ENCODE results near the gene TC2N.
"Not testable (repeated sequence)": the region's sequence is repeated elsewhere in the genome, so short reads cannot be mapped to it uniquely, and the experiment has no call there.

TC2N gene

DNA sequence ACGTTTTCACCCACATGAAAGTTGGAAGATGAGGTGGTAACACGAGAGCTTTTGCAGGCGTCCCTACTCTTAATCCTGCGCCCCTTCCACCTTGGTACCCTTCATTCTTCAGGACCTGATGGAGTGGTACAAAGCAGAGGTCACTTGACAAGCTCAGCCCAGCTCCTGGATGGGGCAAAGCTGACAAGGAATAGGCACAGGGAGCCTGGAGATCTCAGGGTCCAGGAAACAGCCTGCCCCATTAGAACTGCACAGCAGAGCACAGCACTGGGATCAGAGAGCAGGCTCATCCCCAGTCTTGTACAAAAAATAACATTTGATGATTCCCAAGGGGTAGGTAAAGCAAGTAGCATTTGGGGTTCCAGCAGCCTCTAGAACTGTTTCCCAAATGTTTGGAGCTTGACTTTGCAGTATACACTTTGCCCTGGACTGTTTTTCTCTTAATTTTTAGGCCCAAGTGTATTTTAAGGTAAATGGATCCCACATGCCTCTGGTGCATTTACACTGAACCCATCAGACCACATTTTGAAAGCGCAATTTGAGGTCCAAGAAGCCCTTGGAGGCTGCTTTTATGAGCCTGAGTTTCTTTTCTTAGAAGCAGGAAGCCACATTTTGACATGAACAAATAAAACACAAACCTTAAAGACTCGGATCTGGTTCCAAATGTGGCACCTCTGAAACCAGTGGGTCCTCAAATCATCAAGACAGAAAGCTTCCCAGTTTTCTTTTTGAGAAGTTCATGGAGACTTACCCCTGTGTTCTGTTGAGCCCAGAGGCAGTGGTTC is 633 bp downstream of the TC2N start:
- no peak for DNase-seq

DNA sequence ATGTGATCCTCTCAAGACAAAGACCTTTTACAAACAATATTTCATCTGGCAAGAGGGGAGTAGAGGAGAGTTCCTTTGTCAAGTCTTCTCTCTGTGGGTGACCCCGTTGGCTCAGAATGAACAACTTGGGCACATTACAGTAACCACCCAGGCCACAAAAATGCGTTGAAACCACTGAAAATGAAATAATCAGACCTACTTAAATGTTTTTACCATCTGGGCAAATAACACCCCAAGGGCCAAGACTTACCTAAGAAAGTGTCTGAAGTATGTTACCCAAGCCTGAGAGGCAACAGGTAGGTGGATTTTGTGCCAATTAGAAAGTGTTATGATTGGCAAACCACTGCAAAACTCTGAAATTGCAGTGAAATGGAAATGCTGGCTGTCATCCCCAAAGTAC is 1.3 kb downstream of the TC2N start:
- DNase-seq = no peak

DNA sequence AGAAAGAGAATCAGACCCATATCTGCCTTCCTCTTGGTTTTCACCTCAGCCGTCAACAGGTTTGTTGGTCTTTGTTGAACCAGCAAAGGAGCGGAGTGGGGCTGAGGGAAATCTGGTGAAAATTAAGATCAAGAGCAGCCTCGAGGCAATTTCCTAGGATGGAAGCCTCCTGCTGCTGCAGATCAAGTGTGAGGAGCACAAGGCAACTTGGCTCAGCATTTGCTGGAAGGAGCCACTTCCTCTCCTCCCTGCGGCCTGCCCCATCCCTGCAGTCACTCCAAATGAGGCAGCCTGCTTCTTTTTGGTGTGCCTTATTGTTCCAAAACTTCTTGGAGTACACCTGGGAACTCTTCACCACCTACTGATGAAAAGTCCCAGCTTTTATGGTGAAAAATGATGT is 4.9 kb downstream of the TC2N start:
- no peak for DNase-seq

- DNase-seq = no peak
Observed at GRCh38 chr14:91861091-91861490, 6.2 kb downstream of the TC2N start.

GRCh38 chr14:91860238-91860637 is 7.1 kb downstream of the TC2N start:
- no peak for DNase-seq

DNA sequence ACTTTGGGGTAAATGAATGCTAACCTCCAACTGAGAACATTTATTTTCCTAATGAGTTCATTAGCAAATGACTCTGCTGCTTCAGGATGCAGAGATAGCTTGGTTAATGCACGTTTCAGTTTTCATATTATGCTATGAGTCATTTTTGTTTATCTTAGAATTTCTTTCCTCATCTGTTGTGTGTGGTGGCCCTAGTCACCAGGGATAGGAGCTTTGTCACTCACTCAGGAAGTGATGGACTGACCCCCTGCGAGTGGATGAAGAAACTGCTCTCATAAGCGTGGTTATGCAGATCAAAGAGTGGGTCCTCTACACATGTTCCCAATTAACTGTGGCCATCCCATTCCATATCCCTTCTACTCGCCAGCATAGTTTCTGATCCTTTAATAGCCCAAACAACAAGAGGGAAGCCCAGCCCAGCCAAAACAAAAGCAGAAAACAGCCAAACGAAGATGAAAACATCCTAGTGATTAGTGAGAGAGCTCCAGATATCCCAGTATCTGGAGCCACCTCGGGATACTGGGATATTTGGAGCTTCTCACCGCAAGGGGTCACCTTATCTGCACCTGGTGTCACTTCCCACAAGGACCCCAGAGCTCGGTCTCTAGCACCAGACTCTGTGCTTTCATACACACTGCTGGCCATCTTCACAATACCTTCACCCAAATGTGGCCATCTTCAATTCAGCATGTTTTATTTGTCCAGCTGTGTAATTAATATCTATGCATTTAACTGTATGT is 8.6 kb downstream of the TC2N start:
- no peak for DNase-seq

GRCh38 chr14:91857614-91858013 is 9.7 kb downstream of the TC2N start:
- no peak for DNase-seq

DNA sequence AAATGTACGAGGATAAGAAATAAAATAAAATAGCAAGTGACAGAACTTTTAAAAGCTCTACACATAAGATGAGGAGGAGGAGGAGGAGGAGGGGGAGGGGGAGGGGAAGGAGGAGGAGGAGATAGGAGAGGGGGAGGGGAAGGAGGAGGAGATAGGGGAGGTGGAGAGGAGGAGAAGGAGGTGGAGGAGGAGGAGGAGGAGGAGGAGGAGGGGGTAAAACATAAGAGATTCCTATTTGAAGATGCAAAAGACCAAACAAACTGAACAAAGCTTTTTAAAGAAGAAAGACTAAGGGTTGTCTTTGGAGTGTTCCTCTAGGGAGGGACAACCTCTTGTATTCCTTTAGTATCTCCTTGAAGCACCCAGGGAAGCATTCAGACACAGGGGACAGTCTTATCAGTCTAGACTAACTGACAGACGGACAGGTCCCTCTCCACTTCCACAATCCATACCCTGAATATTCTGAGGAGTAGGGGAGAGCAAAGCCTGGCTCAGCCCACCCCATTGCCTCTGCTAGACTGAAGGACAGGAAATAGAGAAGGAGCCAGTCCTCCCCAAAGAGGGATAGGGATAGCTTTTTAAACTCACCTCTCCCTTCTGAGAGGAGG is 12.9 kb downstream of the TC2N start:
- DNase-seq = no peak

GRCh38 chr14:91851563-91851962 is 15.8 kb downstream of the TC2N start:
- no peak for DNase-seq

DNA sequence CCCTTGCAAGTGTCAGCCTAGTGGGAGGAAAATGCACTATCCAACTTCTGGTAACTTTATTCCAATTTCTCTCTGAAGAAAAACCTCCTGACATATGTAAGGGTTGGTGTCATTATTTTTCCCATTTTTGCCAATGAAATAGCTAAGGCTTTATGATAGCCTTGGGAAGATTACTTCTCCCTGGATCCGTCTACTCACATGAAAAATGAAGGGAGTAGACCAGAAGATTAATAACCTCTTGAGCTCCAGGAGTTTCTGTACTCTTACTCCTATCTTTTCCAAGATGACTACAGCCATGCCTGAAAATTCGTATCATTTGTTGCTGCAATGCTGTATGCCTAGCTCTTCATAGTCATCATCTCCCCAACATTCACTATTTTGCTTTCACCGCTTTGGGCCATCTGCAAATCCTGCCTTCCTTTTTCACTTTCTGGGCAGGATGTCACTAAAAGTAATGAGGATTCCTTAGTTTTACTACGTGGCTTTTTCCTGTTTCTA is 18.8 kb downstream of the TC2N start:
- DNase-seq = no peak

DNA sequence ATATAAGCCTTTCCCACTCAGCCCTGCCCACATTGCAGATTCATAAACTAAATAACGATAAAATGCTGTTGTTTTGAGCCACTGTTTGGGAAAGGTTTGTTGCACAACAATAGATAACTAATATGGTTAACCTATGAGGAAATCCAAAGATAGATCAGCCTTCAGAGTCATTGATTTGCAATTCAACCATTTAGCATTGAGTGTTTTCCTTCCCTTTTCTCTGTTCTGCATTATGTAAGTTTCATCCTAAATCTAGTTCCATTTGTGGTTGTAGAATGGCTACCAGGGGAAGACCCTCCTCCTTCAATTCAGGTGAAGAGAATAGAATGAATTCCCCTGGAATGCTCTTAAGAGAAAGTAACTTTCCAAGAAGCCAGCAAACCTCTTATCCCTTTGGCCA is 19.6 kb downstream of the TC2N start:
- DNase-seq = no peak

DNA sequence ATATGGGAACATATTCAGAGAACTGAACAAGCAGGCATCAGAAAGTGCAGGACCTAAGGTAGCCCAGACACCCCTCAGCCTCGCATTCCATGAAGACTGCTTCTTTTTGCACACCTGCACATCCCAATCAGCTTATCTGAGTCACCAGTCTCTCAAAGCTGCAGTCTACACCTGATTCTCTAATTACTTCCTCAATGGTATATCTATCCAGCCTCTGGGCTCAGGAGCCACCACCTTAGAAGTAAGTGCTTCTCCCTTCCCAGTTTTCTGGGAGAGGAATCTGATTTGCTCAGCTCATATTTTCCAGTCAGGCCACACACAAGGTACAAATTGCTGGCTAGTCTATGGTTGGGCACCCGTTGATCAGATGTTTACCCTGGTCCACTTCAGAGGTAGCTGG is 21.7 kb downstream of the TC2N start:
- no peak for DNase-seq

GRCh38 chr14:91845056-91845455 is 22.3 kb downstream of the TC2N start:
- not testable (repeated sequence) for DNase-seq

- DNase-seq = no peak
Observed at GRCh38 chr14:91844029-91844428, 23.3 kb downstream of the TC2N start.

GRCh38 chr14:91843437-91843836 is 23.9 kb downstream of the TC2N start:
- DNase-seq = no peak

DNA sequence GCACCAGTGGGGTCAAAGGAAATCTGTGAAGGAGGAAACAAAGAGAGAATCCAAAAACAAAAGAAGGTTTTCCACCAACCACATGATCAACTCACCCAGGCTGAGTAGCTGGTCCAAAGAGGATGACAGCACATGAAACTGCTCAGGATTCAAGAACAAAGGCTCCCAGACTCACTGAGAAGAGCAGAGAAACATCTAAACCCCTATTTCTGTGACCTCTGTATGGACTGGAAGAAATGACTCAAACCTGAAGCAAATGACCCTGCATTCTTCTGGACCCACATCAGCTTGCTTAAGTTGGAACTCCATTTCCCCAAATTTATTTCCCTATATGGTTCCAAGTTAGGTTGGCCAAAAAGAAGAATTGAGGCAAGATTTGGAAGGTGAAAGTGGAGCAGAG is 26.3 kb downstream of the TC2N start:
- DNase-seq = no peak

- DNase-seq = no peak
Observed at GRCh38 chr14:91839749-91840148, 27.6 kb downstream of the TC2N start.

DNA sequence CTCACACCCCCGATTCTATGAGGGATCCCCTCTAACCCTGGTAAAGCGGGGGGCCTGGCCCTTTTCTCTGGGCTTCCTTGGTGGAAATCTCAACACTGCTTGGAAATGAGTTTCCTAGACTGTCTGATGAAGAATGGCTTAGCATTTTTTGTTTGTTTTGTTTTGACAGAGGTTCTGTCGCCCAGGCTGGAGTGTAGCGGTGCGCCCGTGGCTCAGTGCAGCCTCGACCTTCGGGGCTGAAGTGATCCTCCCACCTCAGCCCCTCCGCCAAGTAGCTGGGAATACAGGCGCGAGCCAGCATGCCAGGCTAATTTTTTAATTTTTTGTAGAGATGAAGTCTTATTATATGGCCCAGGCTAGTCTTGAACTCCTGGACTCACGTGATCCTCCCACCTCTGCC is 30.3 kb downstream of the TC2N start:
- DNase-seq = no peak

GRCh38 chr14:91835920-91836843 is 31.2 kb downstream of the TC2N start:
- DNase-seq = no peak

DNA sequence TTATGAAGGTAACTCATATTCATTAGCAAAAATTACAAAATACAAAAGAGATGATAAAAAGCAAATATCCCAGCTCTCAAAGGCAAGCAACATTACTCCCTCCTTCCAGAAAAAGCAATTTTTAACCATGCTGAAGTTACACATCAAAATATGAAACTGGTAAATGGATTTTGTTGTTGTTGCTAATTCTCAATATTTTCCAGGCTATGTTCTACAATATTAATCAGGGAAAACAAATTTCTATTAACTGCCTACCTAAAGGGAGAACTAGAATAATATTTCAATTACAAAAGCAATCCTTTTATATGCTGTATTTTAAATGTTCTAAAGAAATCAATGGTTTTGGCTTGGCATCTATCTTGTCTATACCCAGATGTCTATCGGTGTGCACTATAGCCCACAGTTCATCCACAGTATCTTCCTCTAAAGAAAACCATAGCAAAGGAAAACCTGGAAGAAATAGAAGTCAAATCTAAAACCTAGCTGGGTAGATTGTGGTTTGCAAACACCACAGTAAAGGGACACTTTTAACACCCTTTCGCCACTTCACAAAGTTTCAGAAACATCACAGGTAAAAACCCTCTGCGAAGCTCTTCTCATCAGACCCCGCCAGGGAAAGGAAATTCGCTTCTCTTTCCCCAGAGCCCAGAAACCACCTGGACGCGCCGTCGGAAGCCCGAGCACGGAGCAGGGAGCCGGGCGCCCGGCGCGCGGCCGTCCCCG is 32.0 kb downstream of the TC2N start:
- DNase-seq = no peak

GRCh38 chr14:91834571-91834970 is 32.8 kb downstream of the TC2N start:
- DNase-seq = no peak

DNA sequence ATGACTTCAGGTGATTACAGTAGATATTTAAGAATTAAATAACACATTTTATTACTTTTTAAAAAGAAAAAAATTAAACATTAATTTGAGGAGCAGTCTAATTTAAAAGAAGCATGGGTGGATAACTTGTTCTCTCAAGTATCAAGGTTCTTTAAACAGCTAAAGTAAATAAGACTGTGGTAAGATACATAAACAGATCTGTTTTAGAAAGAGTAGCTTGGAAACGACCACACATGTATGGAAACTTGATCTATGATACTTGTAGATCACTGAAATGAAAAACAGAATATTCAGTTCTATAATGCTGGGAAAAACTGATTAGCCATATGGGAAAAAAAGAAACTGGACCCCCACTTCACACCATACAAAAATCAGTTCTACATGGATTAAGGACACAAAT is 36.0 kb downstream of the TC2N start:
- no peak for DNase-seq
